Stimulated activated CD4-positive, alpha-beta T cell treated with anti-CD3 and anti-CD28 coated beads, Interleukin-1b, Interleukin-23, amount 100 ng/mL, for 4 hours (primary cell): Measurements from ENCODE around the gene PCF11.
"Not testable (repeated sequence)": the region's sequence is repeated elsewhere in the genome, so short reads cannot be mapped to it uniquely, and the experiment has no call there.

Experiments used
- DNase-seq, 2 donors: peaks; one replicate each; pipeline ENCODE4 v3.0.0-alpha.2; 2020; ENCODE audit warnings: low read depth in 2 of 2

PCF11 gene

GRCh38 chr11:83156996-83157593 is at the start of gene PCF11:
Gene PCF11, plus strand, starts transcription at chr11:83157131. Its CDS starts 309 bp downstream, at chr11:83157440.
- DNase-seq: peak; percentile 95 to 97

GRCh38 chr11:83112886-83113285 is 44.0 kb upstream of the PCF11 start:
- no peak for DNase-seq

GRCh38 chr11:83115026-83115425 is 41.9 kb upstream of the PCF11 start:
- DNase-seq: no peak

- no peak for DNase-seq
Observed at GRCh38 chr11:83115551-83115950, 41.4 kb upstream of the PCF11 start.

- DNase-seq: no peak
Observed at GRCh38 chr11:83116015-83116641, 40.8 kb upstream of the PCF11 start.

GRCh38 chr11:83118814-83119213 is 38.1 kb upstream of the PCF11 start:
- DNase-seq: no peak

GRCh38 chr11:83119216-83119615 is 37.7 kb upstream of the PCF11 start:
- DNase-seq: no peak

- no peak for DNase-seq
Observed at GRCh38 chr11:83120327-83120726, 36.6 kb upstream of the PCF11 start.

GRCh38 chr11:83122050-83122449 is 34.9 kb upstream of the PCF11 start:
- DNase-seq: no peak

- DNase-seq: no peak
Observed at GRCh38 chr11:83122766-83123165, 34.2 kb upstream of the PCF11 start.

GRCh38 chr11:83124636-83125424 is 32.1 kb upstream of the PCF11 start:
- no peak for DNase-seq

- no peak for DNase-seq
Observed at GRCh38 chr11:83125577-83125976, 31.4 kb upstream of the PCF11 start.

- DNase-seq: no peak
Observed at GRCh38 chr11:83127310-83127637, 29.7 kb upstream of the PCF11 start.

GRCh38 chr11:83132191-83132590 is 24.7 kb upstream of the PCF11 start:
- DNase-seq: no peak

GRCh38 chr11:83133266-83133665 is 23.7 kb upstream of the PCF11 start:
- not testable (repeated sequence) for DNase-seq

- DNase-seq: no peak
Observed at GRCh38 chr11:83139310-83139709, 17.6 kb upstream of the PCF11 start.

GRCh38 chr11:83140691-83141455 is 16.1 kb upstream of the PCF11 start:
- DNase-seq: no peak

- DNase-seq: no peak
Observed at GRCh38 chr11:83147895-83148294, 9.0 kb upstream of the PCF11 start.

- DNase-seq: no peak
Observed at GRCh38 chr11:83150450-83150849, 6.5 kb upstream of the PCF11 start.

- DNase-seq: no peak
Observed at GRCh38 chr11:83151274-83151977, 5.5 kb upstream of the PCF11 start.

GRCh38 chr11:83152264-83152663 is 4.7 kb upstream of the PCF11 start:
- no peak for DNase-seq

- no peak for DNase-seq
Observed at GRCh38 chr11:83153764-83154163, 3.2 kb upstream of the PCF11 start.
